RWPE1 (cell line): ENCODE data around the gene SDC3.

Experiments used
- CTCF ChIA-PET: fragments of 350-600 bp; sonication (Branson Sonifier 250); formaldehyde crosslinking; extraction: SDS; loops from one replicate; lab custom pipeline; 2021; lab: Yijun Ruan, JAX
- POLR2A ChIA-PET: fragments of 400-600 bp; formaldehyde crosslinking; extraction: SDS; loops from one replicate; lab custom pipeline; 2020; ENCODE audit warnings: antibody characterized with exemption; ENCODE audit not compliant: low non-redundant PET; lab: Yijun Ruan, JAX
- DNase-seq: peaks from one replicate; pipeline ENCODE4 v3.0.0; 2012; ENCODE audit warnings: low spot score
- H3K27ac ChIP-seq: fragments of 450-650 bp; 2 replicates; pipeline ENCODE4 v1.5.1; 2017
- TF ChIP-seq, protein P1 (sequence below): fragments of 450-650 bp; conservative IDR thresholded peaks from 2 replicates; pipeline ENCODE4 v1.5.1; 2017; ENCODE audit warnings: low read depth, mild to moderate bottlenecking

Gene SDC3

DNA sequence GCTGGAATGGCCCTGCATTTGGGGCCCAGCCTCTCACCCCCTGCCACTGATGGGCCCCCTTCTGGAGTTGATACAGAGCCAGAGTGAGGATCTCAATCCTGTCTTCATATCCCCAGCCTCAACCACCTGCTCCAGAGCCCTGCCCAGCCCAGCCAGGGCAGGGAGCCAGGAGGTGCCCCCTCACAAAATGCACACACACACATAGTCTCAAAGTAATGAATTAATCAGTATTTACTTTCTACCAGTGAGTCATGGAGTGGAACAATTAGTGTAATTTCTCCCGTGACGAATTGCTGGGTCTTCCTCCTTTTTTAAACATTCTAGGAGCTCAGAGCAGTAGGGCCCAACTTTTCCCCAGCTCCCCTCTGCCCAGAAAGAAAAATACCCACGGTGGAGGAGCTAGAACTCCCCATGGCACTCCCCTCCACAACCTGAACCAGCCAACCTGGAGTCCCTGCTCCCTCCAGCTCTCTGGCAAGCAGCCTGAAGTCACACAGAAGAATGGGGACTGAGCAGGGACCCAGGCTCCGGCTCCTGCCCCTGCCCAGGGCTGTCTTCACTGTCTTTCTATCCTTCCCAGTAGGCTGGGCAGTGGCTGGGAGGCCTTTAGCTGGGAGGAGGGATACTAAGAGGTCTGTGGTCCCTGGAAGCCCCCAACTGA is 29.3 kb downstream of the SDC3 start:
- DNase-seq = no peak
- ChIA-PET CTCF (interaction anchor here (0.6 kb wide), 1 partner anchor 132 kb away, joined by 4 read pairs; no protein-coding TSS in a partner anchor), POLR2A (no interaction called here)
- TF ChIP-seq, protein P1, sequence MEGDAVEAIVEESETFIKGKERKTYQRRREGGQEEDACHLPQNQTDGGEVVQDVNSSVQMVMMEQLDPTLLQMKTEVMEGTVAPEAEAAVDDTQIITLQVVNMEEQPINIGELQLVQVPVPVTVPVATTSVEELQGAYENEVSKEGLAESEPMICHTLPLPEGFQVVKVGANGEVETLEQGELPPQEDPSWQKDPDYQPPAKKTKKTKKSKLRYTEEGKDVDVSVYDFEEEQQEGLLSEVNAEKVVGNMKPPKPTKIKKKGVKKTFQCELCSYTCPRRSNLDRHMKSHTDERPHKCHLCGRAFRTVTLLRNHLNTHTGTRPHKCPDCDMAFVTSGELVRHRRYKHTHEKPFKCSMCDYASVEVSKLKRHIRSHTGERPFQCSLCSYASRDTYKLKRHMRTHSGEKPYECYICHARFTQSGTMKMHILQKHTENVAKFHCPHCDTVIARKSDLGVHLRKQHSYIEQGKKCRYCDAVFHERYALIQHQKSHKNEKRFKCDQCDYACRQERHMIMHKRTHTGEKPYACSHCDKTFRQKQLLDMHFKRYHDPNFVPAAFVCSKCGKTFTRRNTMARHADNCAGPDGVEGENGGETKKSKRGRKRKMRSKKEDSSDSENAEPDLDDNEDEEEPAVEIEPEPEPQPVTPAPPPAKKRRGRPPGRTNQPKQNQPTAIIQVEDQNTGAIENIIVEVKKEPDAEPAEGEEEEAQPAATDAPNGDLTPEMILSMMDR = no peak
- H3K27ac ChIP-seq = peak overlapping the region; percentile 73

DNA sequence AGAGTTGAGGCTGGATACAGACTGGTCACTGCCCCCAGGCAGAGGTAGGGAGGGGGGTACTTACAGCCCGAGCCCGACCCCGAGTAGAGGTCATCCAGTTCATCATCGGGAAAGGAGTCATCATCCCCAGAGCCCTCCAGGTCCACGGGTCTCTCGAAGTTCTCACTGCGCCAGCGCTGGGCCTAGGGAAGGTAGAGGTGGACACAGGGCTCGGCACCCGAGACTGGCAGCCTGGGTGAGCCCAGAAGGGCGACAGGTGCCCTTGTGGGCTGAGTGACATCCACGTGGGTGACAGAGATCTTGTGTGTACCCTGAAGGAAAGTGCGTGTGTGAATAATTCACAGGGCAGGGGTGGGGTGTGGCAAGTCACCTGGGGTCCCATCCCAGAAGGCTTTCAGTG is 30.0 kb downstream of the SDC3 start:
- H3K27ac ChIP-seq = peak overlapping the region; percentile 73
- ChIA-PET POLR2A (no interaction called here), CTCF (interaction anchor here (0.6 kb wide), 1 partner anchor 32 kb away, joined by 3 read pairs; no protein-coding TSS in a partner anchor)
- DNase-seq = no peak
- TF ChIP-seq, protein P1 = no peak

DNA sequence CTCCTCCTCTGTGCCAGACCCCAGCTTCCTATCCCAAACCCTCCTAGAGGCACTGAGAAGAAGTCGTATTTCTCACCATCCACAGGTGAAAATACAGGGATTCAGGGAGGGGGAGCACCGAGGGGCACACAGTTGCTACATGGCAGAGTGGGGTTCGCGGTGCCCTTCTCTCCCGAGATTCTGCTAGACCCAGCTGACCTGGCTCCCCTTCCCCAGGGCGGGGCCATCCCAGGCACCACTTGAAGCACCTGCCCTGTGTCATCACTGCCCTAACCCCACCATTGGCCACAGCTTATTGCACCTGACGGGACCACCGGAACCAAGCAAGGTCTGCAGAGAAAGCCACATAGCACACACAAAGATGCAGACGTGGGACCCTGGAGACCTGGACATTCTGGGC is 30.5 kb downstream of the SDC3 start:
- TF ChIP-seq, protein P1 = no peak
- ChIA-PET CTCF (interaction anchor here (0.6 kb wide), 2 partner anchors 18 to 32 kb away, joined by 3 to 4 read pairs; no protein-coding TSS in a partner anchor), POLR2A (no interaction called here)
- peak overlapping the region; percentile 73 for H3K27ac ChIP-seq
- no peak for DNase-seq

DNA sequence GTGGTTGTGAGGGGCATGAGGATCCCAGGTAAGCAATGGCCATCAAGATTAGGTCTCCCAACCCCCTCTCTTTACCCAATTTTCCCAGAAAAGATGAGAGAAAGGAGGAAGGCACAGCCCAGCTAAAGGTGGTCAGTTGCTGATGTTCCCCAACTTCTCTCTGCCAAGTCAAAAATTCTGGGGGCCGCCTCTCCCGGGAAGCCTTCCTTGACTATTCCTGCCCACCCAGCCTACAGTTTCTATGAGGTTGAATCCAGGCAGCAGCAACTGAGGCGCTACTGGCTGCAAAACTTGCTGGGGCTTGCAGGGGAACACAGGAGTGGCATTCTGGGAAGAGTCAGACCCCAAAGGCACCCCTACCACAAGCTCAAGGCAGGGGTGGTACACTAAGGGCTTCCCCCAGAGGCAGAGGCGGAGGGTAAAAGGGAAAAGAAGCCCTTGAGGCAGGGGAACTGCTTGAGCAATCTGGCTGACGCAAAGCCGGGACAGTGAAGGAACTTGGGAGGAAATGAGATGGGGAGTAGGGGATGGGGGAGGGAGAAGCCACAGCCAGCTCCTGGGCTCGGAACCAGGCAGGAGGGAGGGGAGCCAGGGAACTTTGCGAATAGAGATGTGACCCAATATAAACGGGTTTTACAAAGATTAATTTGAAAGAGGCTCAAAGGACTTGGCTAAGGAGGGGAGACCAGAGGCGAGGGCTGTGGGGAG is 31.2 kb downstream of the SDC3 start:
- ChIA-PET CTCF (interaction anchor here (0.6 to 0.7 kb wide), 3 partner anchors 19 to 135 kb away, joined by 3 to 4 read pairs (median 3); no protein-coding TSS in a partner anchor), POLR2A (no interaction called here)
- peak overlapping the region; percentile 73 for H3K27ac ChIP-seq
- peak; percentile 41 for DNase-seq
- TF ChIP-seq, protein P1 = no peak

DNA sequence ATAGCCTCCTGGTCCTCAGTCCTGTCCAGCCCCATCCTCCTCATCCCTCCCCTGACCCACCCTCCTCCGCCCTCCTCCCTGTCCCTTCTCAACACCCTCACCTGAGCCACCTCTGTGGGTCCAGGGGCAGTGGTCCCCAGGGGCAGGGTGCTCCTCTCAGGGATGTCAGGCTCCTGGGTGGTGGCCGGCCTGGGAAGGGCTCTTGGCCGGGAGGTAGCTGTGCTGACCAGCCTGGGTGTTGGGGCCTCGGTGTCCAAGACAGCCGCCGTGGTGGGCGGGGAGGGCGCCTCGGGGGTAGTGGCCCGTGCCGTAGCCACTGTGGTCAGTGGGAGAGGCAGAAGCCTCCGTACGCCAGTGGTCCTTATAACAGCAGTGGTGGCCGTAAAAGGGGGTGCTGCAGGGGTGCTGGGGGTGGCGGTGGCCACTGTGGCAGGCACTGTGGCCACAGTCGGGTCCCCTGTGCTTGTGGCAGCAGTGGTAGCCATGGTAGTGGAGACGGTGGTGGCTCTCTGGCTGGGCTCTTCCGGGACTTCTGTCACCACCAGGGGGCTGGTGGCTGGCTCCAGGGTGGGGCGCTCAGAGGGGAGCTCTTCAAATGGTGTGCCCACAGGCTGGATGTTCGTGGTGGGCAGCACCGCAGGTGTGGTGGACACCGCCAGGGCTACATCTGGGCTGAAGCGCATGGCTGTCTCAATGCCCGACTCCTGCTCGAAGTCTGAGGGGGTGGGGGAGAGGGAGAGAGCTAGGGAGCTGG is 31.9 kb downstream of the SDC3 start:
- TF ChIP-seq, protein P1 = no peak
- ChIA-PET CTCF (interaction anchor here (0.6 to 0.7 kb wide), 2 partner anchors 52 to 136 kb away, joined by 3 read pairs; no protein-coding TSS in a partner anchor), POLR2A (no interaction called here)
- H3K27ac ChIP-seq = peak overlapping the region; percentile 73
- no peak for DNase-seq

DNA sequence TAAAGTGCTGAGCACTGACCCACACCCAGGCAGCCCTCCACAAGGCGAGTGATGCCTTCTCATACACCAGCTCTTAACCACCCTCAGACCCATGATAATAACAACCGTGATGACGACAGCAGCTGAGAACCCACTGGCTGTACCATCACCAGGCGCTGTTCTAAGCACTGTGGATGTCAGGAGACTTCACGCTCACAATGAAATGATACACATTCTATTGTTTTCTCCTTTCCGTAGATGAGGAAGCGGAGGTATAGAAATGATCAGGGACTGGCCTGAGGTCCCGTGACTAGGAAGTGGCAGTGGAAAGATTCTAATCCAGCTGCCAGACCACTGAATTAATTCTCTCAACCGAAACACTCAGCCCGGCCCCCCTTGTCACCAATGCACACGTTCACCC is 32.6 kb downstream of the SDC3 start:
- ChIA-PET CTCF (no interaction called here), POLR2A (no interaction called here)
- no peak for DNase-seq
- TF ChIP-seq, protein P1 = no peak
- H3K27ac ChIP-seq = no peak overlapping the region
